Heart left ventricle (tissue), 16 donors: Measurements from ENCODE around the gene MGAT4A. TPM values are rescaled to one million over a fixed set of nuclear protein-coding genes. Genes with fewer than 3 reads are reported as not detected.

ENCODE experiments used
- ATAC-seq, 4 donors: fragments of 200-7000 bp; cut with Tn5 transposase; one replicate each; pipeline ENCODE4 v1.9.1; 2020 to 2022; ENCODE audit warnings: moderate library complexity in 4 of 4, mild to moderate bottlenecking in 3 of 4, moderate number of reproducible peaks in 1 of 4
- DNase-seq, 5 donors: peaks; one replicate each; pipeline ENCODE4 v3.0.0-alpha.2; 2020
- H3K27ac ChIP-seq, 12 donors: fragments of 200-600 bp; sonication (generic) in 4 of 12; one replicate each; pipeline versions ENCODE4 v1.5.0 to v1.8.0; 2016 to 2022; ENCODE audit warnings: mild to moderate bottlenecking in 2 of 12
- H3K27me3 ChIP-seq, 9 donors: fragments of 200-600 bp; sonication (generic) in 2 of 9; one replicate each; pipeline versions ENCODE4 v1.5.1 to v1.8.0; 2016 to 2022; ENCODE audit warnings: mild to moderate bottlenecking in 3 of 9
- H3K36me3 ChIP-seq, 9 donors: fragments of 200-600 bp; sonication (generic) in 2 of 9; one replicate each; pipeline versions ENCODE4 v1.5.0 to v1.8.0; 2018 to 2022; ENCODE audit warnings: mild to moderate bottlenecking in 2 of 9
- H3K4me1 ChIP-seq, 12 donors: fragments of 200-600 bp; sonication (generic) in 4 of 12; one replicate each; pipeline versions ENCODE4 v1.5.0 to v1.8.0; 2016 to 2022; ENCODE audit warnings: mild to moderate bottlenecking in 3 of 12
- H3K4me3 ChIP-seq, 12 donors: fragments of 200-600 bp; sonication (generic) in 4 of 12; one replicate each; pipeline versions ENCODE4 v1.5.0 to v1.8.0; 2017 to 2022; ENCODE audit warnings: mild to moderate bottlenecking in 9 of 12, moderate library complexity in 4 of 12
- H3K9me3 ChIP-seq, 12 donors: fragments of 200-600 bp; sonication (generic) in 4 of 12; one replicate each; pipeline versions ENCODE4 v1.5.0 to v1.8.0; 2016 to 2022; ENCODE audit warnings: mild to moderate bottlenecking in 1 of 12
- POLR2A ChIP-seq, 2 donors: fragments of 450-650 bp; IDR thresholded peaks; one replicate each; pipeline ENCODE4 v1.6.1; 2017; ENCODE audit warnings: antibody characterized with exemption in 2 of 2, mild to moderate bottlenecking in 2 of 2, moderate library complexity in 2 of 2
- WGBS, 4 donors: extraction: QIAGEN DNeasy Blood & Tissue Kit in 2 of 4; methylation state at CpG; one replicate each; pipeline versions ENCODE4 v1.1.5 to v1.1.7; 2013 to 2018; 5-methylcytosine and 5-hydroxymethylcytosine counted together
- intact Hi-C, 10 donors: fragments of 100-400 bp; cut with DNase I; formaldehyde crosslinking; loops; one replicate each; pipeline versions ENCODE4 v1.11.1 to v1.14.2; 2022
- polyA plus RNA-seq, 2 donors: library from polyadenylated mRNA; stranded (reverse); fragments of 200-250 nt; gene quantifications; one replicate each; pipeline ENCODE4 v1.2.3, GENCODE V29; 2013
- total RNA-seq, 9 donors: library from RNA; depleted of rRNA in 2 of 9; stranded (reverse); fragments of >200 nt in 2 of 9; fragmentation: NEBNext Ultra II Directional in 3 of 9; extraction: Animal tissue kit (Norgen Biotek cat#: 25700) in 3 of 9; gene quantifications; one replicate each; pipeline versions ENCODE4 v1.1.0 to v1.2.4, GENCODE V29; 2016 to 2023
- TF ChIP-seq, protein P1 (sequence below), 12 donors: fragments of 200-600 bp; sonication (generic) in 4 of 12; IDR thresholded peaks; one replicate each; pipeline versions ENCODE4 v1.5.0 to v1.8.0; 2018 to 2022; ENCODE audit warnings: antibody characterized with exemption in 12 of 12, mild to moderate bottlenecking in 5 of 12
- donor health status: ischemic (EF 13 %, LVEDD 7.1; RV severe dilation, severe dysfunction).
- donor health status: healthy with polysubstance abuse.
- donor health status: DM: no; HTN: yes; CAD: no.
- donor health status: DM: no; HTN: no; CAD: no.
- donor health status: ischemic (EF 25% LVEDD 6.9; RV normal size, moderate dysfunction).
- donor health status: ischemic (EF 25% LVEDD 5.7; RV mildly dilated, moderate dysfunction).
- donor health status: healthy.
- donor health status: DM: yes; HTN: yes; CAD: no.
- donor health status: ischemic (EF 35%, LVEDD 5.7; RV mildly dilated, moderate dysfunction).
- donor health status: nonischemic (EF 11% LVEDD 7.7; RV severe dilation, severe dysfunction).
- donor health status: DM: yes; HTN: yes; CAD: no.
- donor health status: PGD.
- donor health status: ischemic (EF 29% LVEDD 5.4; RV normal size, mild dysfunction).
- donor health status: nonischemic (EF 23%, LVEDD 6.1; RV moderate dilation, normal function).

The MGAT4A gene
- total and polyA plus RNA-seq, 11 donors: 4.2 to 45.0 (median 17.7) TPM

DNA sequence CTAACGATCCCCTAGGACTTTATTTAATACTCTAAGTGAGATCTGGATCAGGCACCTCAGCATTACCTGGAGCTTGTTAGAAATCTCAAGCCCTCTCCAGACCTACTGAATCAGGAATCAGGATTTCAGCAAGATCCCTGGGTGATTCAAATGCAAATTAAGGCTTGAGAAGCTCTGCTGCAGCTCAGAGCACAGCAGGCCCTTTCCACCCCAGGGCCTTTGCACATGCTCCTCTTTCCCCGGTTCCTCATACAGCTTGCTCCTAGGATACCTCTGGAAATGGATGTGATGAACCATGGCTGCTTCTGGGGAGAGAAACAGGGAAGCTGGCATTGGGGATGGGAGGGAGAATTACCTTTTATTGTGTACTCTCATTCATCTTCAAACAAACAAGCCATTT lies 40.3 kb upstream of the MGAT4A start:
- H3K27ac ChIP-seq: peak overlapping the region in 3 of 12 donors; percentile 44 to 90 (median 57)
- no peak for DNase-seq
- 86 to 93% (median 87%) methylated on average over 2 of the region's 2 CpGs for WGBS, 4 donors
- intact Hi-C loops: no loop called here
- peak overlapping the region in 1 of 12 donors; percentile 51 for H3K4me3 ChIP-seq
- H3K4me1 ChIP-seq: peaks cover 0 to 62% (median 5%) of the 10 kb centered on the region in 12 donors
- no peak for TF ChIP-seq POLR2A (IDR thresholded peaks at IDR 0.05)
- TF ChIP-seq, protein P1, sequence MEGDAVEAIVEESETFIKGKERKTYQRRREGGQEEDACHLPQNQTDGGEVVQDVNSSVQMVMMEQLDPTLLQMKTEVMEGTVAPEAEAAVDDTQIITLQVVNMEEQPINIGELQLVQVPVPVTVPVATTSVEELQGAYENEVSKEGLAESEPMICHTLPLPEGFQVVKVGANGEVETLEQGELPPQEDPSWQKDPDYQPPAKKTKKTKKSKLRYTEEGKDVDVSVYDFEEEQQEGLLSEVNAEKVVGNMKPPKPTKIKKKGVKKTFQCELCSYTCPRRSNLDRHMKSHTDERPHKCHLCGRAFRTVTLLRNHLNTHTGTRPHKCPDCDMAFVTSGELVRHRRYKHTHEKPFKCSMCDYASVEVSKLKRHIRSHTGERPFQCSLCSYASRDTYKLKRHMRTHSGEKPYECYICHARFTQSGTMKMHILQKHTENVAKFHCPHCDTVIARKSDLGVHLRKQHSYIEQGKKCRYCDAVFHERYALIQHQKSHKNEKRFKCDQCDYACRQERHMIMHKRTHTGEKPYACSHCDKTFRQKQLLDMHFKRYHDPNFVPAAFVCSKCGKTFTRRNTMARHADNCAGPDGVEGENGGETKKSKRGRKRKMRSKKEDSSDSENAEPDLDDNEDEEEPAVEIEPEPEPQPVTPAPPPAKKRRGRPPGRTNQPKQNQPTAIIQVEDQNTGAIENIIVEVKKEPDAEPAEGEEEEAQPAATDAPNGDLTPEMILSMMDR (IDR thresholded peaks at IDR 0.05): no peak
- no peak for ATAC-seq
- no peaks in the 10 kb centered on the region for H3K9me3 ChIP-seq
- no peaks in the 10 kb centered on the region for H3K36me3 ChIP-seq
- peaks cover 0 to 2% (median 0%) of the 10 kb centered on the region in 9 donors for H3K27me3 ChIP-seq

DNA sequence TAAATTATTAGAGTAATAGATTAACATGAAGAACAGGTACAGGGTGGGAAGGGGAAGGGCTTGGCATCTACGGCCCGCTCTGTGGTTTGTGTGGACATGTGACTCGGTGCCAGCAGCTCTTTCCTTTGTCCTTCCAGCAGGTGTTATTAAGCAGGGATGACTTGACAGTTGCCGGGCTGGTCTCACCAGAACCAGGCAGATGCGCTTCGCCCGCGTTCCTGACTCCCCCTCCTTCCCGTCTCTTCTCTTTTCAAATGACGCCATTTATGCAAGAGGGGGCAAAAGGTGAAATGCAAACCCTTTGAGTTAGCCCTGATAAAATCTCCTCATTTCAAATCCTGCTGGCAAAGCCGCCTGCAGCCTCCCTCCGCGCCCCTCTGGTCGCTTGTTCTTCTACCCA lies 38.9 kb upstream of the MGAT4A start:
- H3K27me3 ChIP-seq: peaks cover 0 to 2% (median 0%) of the 10 kb centered on the region in 9 donors
- peak overlapping the region in 1 of 12 donors; percentile 77 for H3K27ac ChIP-seq
- no peak for DNase-seq
- no peaks in the 10 kb centered on the region for H3K36me3 ChIP-seq
- TF ChIP-seq, protein P1 (IDR thresholded peaks at IDR 0.05): no peak
- no peak for TF ChIP-seq POLR2A (IDR thresholded peaks at IDR 0.05)
- intact Hi-C loops: no loop called here
- H3K4me3 ChIP-seq: peak overlapping the region in 1 of 12 donors; percentile 30
- no peak for ATAC-seq
- H3K4me1 ChIP-seq: peaks cover 0 to 75% (median 5%) of the 10 kb centered on the region in 12 donors
- 74 to 78% (median 76%) methylated on average over 14 of the region's 14 CpGs for WGBS, 4 donors
- H3K9me3 ChIP-seq: no peaks in the 10 kb centered on the region

DNA sequence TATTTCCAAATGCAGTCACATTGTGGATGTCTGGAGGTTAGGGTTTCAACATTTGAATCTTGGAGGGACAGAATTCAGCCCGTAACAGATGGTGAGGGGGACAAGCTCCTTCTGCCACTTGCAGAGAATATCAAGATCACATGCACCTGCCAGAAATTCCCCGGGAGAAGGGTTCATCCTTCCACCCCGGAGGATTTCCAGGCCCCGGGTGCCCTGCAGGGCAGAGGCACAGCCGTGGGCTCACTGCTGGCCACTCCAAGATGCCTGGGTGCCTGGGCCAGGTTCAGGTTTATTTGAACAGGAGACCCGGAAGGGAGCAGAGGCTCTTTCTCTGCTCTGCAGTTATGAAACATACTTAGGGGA lies 38.2 kb upstream of the MGAT4A start:
- TF ChIP-seq, protein P1 (IDR thresholded peaks at IDR 0.05): no peak
- no peak for TF ChIP-seq POLR2A (IDR thresholded peaks at IDR 0.05)
- no peak for DNase-seq
- Histone ChIP-seq H3K36me3 (no peaks in the 10 kb centered on the region), H3K27ac (peak overlapping the region in 1 of 12 donors; percentile 77), H3K9me3 (no peaks in the 10 kb centered on the region), H3K4me1 (peaks cover 0 to 80% (median 5%) of the 10 kb centered on the region in 12 donors), H3K4me3 (no peak overlapping the region), H3K27me3 (peaks cover 0 to 2% (median 0%) of the 10 kb centered on the region in 9 donors)
- no peak for ATAC-seq
- 90 to 100% (median 94%) methylated on average over 6 of the region's 6 CpGs for WGBS, 4 donors
- intact Hi-C loops: no loop called here

DNA sequence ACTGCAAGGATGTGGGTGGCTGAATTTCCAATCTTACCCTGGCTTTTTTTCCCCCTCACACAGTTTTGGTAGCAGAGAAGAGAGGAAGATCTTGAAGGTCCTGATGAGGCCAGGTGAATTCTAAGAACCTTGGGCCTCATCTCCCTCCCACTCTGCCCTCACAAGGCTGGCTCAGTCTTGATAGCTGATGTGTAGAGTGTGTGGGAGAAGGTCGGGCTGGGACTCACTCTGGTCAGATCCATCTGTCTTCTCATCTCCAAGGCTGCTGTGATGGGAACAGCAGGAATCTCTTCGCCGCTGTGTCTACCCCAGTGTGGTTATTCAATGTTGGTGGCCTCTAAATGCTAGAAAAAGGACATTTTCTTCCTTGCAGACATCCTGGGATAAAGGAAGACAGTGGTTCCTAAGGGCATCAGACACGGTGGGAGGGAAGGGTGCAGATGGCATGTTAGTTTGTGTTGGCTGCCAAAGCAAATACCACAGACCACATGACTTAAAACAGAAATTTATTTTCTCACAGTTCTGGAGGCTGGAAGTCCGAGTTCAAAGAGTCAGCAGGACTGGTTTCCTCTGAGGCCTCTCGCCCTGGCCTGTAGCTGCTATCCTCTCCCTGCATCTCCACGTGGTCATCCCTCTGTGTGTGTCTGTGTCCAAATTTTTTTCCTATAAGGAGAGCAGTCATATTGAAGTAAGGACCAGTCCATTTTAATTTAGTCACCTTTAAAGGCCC lies 37.6 kb upstream of the MGAT4A start:
- Histone ChIP-seq H3K36me3 (no peaks in the 10 kb centered on the region), H3K27me3 (peaks cover 0 to under 1% (median 0%) of the 10 kb centered on the region in 9 donors), H3K4me1 (peaks cover 0 to 85% (median 5%) of the 10 kb centered on the region in 12 donors), H3K9me3 (no peaks in the 10 kb centered on the region), H3K4me3 (peak overlapping the region in 2 of 12 donors; percentile 4 to 30), H3K27ac (peak overlapping the region in 2 of 12 donors; percentile 22 to 77)
- ATAC-seq: peak in 3 of 4 donors; percentile 31 to 62 (median 42)
- intact Hi-C loops: no loop called here
- 57 to 71% (median 63%) methylated on average over 7 of the region's 7 CpGs for WGBS, 4 donors
- TF ChIP-seq, protein P1 (IDR thresholded peaks at IDR 0.05): no peak
- no peak for TF ChIP-seq POLR2A (IDR thresholded peaks at IDR 0.05)
- DNase-seq: no peak
